GM12878 (cell line): ENCODE data around the gene SEMA3A. TPM values are rescaled to one million over a fixed set of nuclear protein-coding genes. Genes with fewer than 3 reads are reported as not detected.

Experiments
- ATAC-seq: fragments of 200-7000 bp; cut with Tn5 transposase; 3 replicates; pipeline ENCODE4 v1.9.1; 2020; ENCODE audit warnings: mild to moderate bottlenecking, moderate library complexity
- BruUV-seq: library from RNA; stranded (reverse); fragments of 400-500 nt; replicated peaks from 2 replicates; lab custom pipeline; 2021; lab: Mats Ljungman, UMichigan
- CTCF ChIA-PET: fragments of 300-600 bp; sonication (Branson Sonifier 250); formaldehyde crosslinking; extraction: SDS; loops from one replicate; lab custom pipeline; 2021; ENCODE audit warnings: inconsistent platforms; lab: Yijun Ruan, JAX
- POLR2A ChIA-PET: fragments of 350-600 bp; formaldehyde crosslinking; extraction: SDS; loops from one replicate; lab custom pipeline; 2021; ENCODE audit warnings: inconsistent platforms; lab: Charles Lee
- RAD21 ChIA-PET: fragments of 300-600 bp; sonication (Branson Sonifier 250); formaldehyde crosslinking; loops from one replicate; lab custom pipeline; 2023; ENCODE audit warnings: antibody characterized with exemption; ENCODE audit not compliant: unreplicated experiment; lab: Charles Lee
- SMC1A ChIA-PET: fragments of 300-600 bp; sonication (Branson Sonifier 250); formaldehyde crosslinking; loops from one replicate; lab custom pipeline; 2023; ENCODE audit not compliant: unreplicated experiment, uncharacterized antibody; lab: Charles Lee
- DNase-seq: peaks from one replicate; pipeline ENCODE4 v3.0.0-alpha.2; 2011; ENCODE audit warnings: low read depth, low spot score
- FAIRE-seq: peaks from 3 replicates; lab custom pipeline; 2011; peaks lifted over from hg19 to GRCh38; lab: Jason Lieb, UNC
- H2AFZ ChIP-seq: 2 replicates; pipeline ENCODE4 v1.6.0; 2011; ENCODE audit warnings: low read depth, low read length, control low read depth; ENCODE audit not compliant: control insufficient read depth
- H3K27ac ChIP-seq: 2 replicates; pipeline ENCODE4 v1.5.1; 2011; ENCODE audit warnings: control low read depth; ENCODE audit not compliant: control insufficient read depth, insufficient read depth
- H3K27me3 ChIP-seq, 2 experiments: replicated peaks in 1 of 2; 2 replicates each; pipeline versions ENCODE4 v1.6.0 to v1.6.1; 2011; ENCODE audit warnings: low read length in 1 of 2; ENCODE audit not compliant: control insufficient read depth in 2 of 2, insufficient read depth in 2 of 2
- H3K36me3 ChIP-seq, 2 experiments: 2 replicates each; pipeline ENCODE4 v1.5.1; 2011; ENCODE audit warnings: low read length in 1 of 2; ENCODE audit not compliant: control insufficient read depth in 2 of 2, insufficient read depth in 2 of 2
- H3K4me1 ChIP-seq: 2 replicates; pipeline ENCODE4 v1.6.1; 2011; ENCODE audit warnings: mild to moderate bottlenecking, low read length, moderate library complexity, mixed read lengths; ENCODE audit not compliant: control insufficient read depth, insufficient read depth
- H3K4me2 ChIP-seq: 2 replicates; pipeline ENCODE4 v1.6.0; 2011; ENCODE audit warnings: control low read depth; ENCODE audit not compliant: control insufficient read depth, insufficient read depth
- H3K4me3 ChIP-seq: fragments of 200-600 bp; sonication (generic); 2 replicates; pipeline ENCODE4 v1.5.1; 2016
- H3K79me2 ChIP-seq: 2 replicates; pipeline ENCODE4 v1.6.0; 2011; ENCODE audit warnings: low read length; ENCODE audit not compliant: control insufficient read depth, insufficient read depth
- H3K9ac ChIP-seq: 2 replicates; pipeline ENCODE4 v1.8.0; 2011; ENCODE audit warnings: low read length, control low read depth, mixed read lengths; ENCODE audit not compliant: control insufficient read depth, insufficient read depth
- H3K9me3 ChIP-seq: replicated peaks from 3 replicates; pipeline ENCODE4 v1.5.1; 2011; ENCODE audit warnings: mild to moderate bottlenecking, low read length; ENCODE audit not compliant: control insufficient read depth, insufficient read depth
- H4K20me1 ChIP-seq: 2 replicates; pipeline ENCODE4 v1.6.0; 2011; ENCODE audit not compliant: control insufficient read depth, insufficient read depth
- JUND ChIP-seq: IDR thresholded peaks from 2 replicates; pipeline ENCODE4 v1.6.1; 2012; ENCODE audit warnings: low read depth, mild to moderate bottlenecking, low read length, improper control_type of control experiment, moderate library complexity
- TCF12 ChIP-seq: IDR thresholded peaks from 2 replicates; pipeline ENCODE4 v1.6.1; 2011; ENCODE audit warnings: low read depth, mild to moderate bottlenecking, low read length
- WRNIP1 ChIP-seq: IDR thresholded peaks from 2 replicates; pipeline ENCODE4 v1.6.1; 2011; ENCODE audit warnings: low read depth, low read length, improper control_type of control experiment, borderline replicate concordance
- WGBS: methylation state at CpG from one replicate; pipeline ENCODE4 v1.1.6; 2016; ENCODE audit warnings: low lambda C conversion rate; ENCODE audit not compliant: insufficient replicate concordance, insufficient coverage; ENCODE audit errors: missing lambda C conversion rate; 5-methylcytosine and 5-hydroxymethylcytosine counted together
- in situ Hi-C: fragments of 300-500 bp; cut with MboI; formaldehyde crosslinking; loops from 9 replicates; pipeline ENCODE4 v1.14.3; 2018; ENCODE audit warnings: mixed read lengths
- intact Hi-C: fragments of 100-400 bp; cut with micrococcal nuclease; formaldehyde crosslinking; loops from one replicate; pipeline ENCODE4 v1.14.2; 2022; ENCODE audit not compliant: unreplicated experiment
- polyA plus RNA-seq, 11 experiments: library from polyadenylated mRNA; depleted of rRNA in 4 of 11; unstranded in 6 of 11; stranded (reverse) in 5 of 11; fragments of >200 nt; fragmentation: Nextera tagmentation in 4 of 11; fragmentation: Illumina TruSeq in 1 of 11; extraction: Ambion mirVana in 4 of 11; extraction: Trizol in 1 of 11; gene quantifications; 1 replicate in 1 of 11; 2 replicates in 10 of 11; pipeline versions ENCODE4 v1.2.1 to v1.2.3, GENCODE V29; 2011 to 2016; ENCODE audit warnings: inconsistent platforms in 2 of 11, missing spikeins in 2 of 11, low read depth in 1 of 11
- total RNA-seq, 4 experiments: library from RNA; depleted of rRNA in 3 of 4; stranded (reverse); fragments of >200 nt in 3 of 4; fragmentation: Illumina TruSeq in 1 of 4; extraction: Trizol in 1 of 4; gene quantifications; 2 replicates each; pipeline versions ENCODE4 v1.2.1 to v1.2.3, GENCODE V29; 2013 to 2021
- TF ChIP-seq, protein P1 (sequence below): fragments of 450-650 bp; IDR thresholded peaks from 2 replicates; pipeline ENCODE4 v1.6.1; 2016; ENCODE audit warnings: mild to moderate bottlenecking
- TF ChIP-seq, protein P2 (sequence below): fragments of 450-650 bp; IDR thresholded peaks from 2 replicates; pipeline ENCODE4 v1.6.1; 2017; ENCODE audit warnings: low read depth, mild to moderate bottlenecking, moderate library complexity
- TF ChIP-seq, protein P3 (sequence below): fragments of 450-650 bp; formaldehyde crosslinking; IDR thresholded peaks from 2 replicates; pipeline ENCODE4 v1.4.0; 2020; ENCODE audit warnings: mild to moderate bottlenecking, moderate library complexity
- TF ChIP-seq, protein P4 (sequence below): IDR thresholded peaks from 2 replicates; pipeline ENCODE4 v1.6.1; 2011; ENCODE audit warnings: borderline replicate concordance, low read depth, mild to moderate bottlenecking, moderate library complexity, low read length; ENCODE audit not compliant: insufficient read depth, poor library complexity, severe bottlenecking

SEMA3A gene
- total and polyA plus RNA-seq, 10 of the 15 experiments (the other 5 are each of a cell fraction or from before 2014, with no cell fraction given): 0.01 to 3.3 (median 0.24) TPM

DNA sequence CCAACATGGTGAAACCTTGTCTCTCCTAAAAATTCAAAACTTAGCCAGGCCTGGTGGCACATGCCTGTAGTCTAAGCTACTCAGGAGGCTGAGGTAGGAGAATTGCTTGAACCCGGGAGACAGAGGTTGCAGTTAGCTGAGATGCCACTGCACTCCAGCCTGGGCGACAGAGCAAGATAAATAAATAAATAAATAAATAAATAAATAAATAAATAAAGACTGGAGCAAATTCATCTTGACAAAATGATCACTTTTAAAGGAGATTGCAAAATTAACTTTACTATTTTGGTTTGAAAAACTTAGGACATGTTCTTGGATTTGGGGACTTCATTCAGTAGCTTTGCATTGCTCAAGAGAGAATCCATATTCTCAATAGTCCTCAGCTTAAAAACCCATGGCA is 137.0 kb downstream of the SEMA3A start:
- no TSS peak for BruUV-seq
- POLR2A ChIA-PET: interaction anchor here (1.0 kb wide), 1 partner anchor 11 kb away, joined by 3 read pairs; no protein-coding TSS in a partner anchor
- no peak for FAIRE-seq

More for the DNA sequence above, 137.0 kb downstream of the SEMA3A start:
- no peaks in the 10 kb centered on the region for H4K20me1 ChIP-seq
- H3K27ac ChIP-seq: no peak overlapping the region
- intact Hi-C loops (no loop called here), in situ Hi-C loops (no loop called here)
- H2AFZ ChIP-seq: no peak overlapping the region
- H3K79me2 ChIP-seq: no peaks in the 10 kb centered on the region
- DNase-seq: no peak
- no peak overlapping the region for H3K4me3 ChIP-seq
- H3K4me1 ChIP-seq: no peaks in the 10 kb centered on the region
- H3K9ac ChIP-seq: no peak overlapping the region
- ATAC-seq: no peak
- TF ChIP-seq, protein P1, sequence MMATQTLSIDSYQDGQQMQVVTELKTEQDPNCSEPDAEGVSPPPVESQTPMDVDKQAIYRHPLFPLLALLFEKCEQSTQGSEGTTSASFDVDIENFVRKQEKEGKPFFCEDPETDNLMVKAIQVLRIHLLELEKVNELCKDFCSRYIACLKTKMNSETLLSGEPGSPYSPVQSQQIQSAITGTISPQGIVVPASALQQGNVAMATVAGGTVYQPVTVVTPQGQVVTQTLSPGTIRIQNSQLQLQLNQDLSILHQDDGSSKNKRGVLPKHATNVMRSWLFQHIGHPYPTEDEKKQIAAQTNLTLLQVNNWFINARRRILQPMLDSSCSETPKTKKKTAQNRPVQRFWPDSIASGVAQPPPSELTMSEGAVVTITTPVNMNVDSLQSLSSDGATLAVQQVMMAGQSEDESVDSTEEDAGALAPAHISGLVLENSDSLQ: no peak
- TF ChIP-seq, protein P2, sequence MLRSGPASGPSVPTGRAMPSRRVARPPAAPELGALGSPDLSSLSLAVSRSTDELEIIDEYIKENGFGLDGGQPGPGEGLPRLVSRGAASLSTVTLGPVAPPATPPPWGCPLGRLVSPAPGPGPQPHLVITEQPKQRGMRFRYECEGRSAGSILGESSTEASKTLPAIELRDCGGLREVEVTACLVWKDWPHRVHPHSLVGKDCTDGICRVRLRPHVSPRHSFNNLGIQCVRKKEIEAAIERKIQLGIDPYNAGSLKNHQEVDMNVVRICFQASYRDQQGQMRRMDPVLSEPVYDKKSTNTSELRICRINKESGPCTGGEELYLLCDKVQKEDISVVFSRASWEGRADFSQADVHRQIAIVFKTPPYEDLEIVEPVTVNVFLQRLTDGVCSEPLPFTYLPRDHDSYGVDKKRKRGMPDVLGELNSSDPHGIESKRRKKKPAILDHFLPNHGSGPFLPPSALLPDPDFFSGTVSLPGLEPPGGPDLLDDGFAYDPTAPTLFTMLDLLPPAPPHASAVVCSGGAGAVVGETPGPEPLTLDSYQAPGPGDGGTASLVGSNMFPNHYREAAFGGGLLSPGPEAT: no peak
- TF ChIP-seq TCF12 (no peak), WRNIP1 (no peak), JUND (no peak)
- TF ChIP-seq, protein P3, sequence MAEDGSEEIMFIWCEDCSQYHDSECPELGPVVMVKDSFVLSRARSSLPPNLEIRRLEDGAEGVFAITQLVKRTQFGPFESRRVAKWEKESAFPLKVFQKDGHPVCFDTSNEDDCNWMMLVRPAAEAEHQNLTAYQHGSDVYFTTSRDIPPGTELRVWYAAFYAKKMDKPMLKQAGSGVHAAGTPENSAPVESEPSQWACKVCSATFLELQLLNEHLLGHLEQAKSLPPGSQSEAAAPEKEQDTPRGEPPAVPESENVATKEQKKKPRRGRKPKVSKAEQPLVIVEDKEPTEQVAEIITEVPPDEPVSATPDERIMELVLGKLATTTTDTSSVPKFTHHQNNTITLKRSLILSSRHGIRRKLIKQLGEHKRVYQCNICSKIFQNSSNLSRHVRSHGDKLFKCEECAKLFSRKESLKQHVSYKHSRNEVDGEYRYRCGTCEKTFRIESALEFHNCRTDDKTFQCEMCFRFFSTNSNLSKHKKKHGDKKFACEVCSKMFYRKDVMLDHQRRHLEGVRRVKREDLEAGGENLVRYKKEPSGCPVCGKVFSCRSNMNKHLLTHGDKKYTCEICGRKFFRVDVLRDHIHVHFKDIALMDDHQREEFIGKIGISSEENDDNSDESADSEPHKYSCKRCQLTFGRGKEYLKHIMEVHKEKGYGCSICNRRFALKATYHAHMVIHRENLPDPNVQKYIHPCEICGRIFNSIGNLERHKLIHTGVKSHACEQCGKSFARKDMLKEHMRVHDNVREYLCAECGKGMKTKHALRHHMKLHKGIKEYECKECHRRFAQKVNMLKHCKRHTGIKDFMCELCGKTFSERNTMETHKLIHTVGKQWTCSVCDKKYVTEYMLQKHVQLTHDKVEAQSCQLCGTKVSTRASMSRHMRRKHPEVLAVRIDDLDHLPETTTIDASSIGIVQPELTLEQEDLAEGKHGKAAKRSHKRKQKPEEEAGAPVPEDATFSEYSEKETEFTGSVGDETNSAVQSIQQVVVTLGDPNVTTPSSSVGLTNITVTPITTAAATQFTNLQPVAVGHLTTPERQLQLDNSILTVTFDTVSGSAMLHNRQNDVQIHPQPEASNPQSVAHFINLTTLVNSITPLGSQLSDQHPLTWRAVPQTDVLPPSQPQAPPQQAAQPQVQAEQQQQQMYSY (CRISPR knock-in tag): no peak
- TF ChIP-seq, protein P4, sequence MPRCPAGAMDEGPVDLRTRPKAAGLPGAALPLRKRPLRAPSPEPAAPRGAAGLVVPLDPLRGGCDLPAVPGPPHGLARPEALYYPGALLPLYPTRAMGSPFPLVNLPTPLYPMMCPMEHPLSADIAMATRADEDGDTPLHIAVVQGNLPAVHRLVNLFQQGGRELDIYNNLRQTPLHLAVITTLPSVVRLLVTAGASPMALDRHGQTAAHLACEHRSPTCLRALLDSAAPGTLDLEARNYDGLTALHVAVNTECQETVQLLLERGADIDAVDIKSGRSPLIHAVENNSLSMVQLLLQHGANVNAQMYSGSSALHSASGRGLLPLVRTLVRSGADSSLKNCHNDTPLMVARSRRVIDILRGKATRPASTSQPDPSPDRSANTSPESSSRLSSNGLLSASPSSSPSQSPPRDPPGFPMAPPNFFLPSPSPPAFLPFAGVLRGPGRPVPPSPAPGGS: no peak
- CTCF ChIA-PET: interaction anchor here (1.1 kb wide), 1 partner anchor 124 kb away, joined by 3 read pairs; no protein-coding TSS in a partner anchor
- 45% methylated on average over 2 of the region's 2 CpGs for WGBS
- H3K27me3 ChIP-seq: no peaks in the 10 kb centered on the region
- H3K9me3 ChIP-seq: no peaks in the 10 kb centered on the region
- SMC1A ChIA-PET: interaction anchor here (0.7 to 1.5 kb wide), 6 partner anchors 11 to 125 kb away, joined by 3 to 5 read pairs (median 4); no protein-coding TSS in a partner anchor
- H3K36me3 ChIP-seq: no peaks in the 10 kb centered on the region
- RAD21 ChIA-PET: no interaction called here
- H3K4me2 ChIP-seq: no peak overlapping the region
